Peyer's patch (tissue), 4 donors: Measurements from ENCODE around the gene FAM114A1.

Experiments
- POLR2A ChIP-seq, 2 donors: fragments of 450-650 bp; IDR thresholded peaks; one replicate each; pipeline ENCODE4 v1.5.1; 2017; ENCODE audit warnings: antibody characterized with exemption in 2 of 2, mild to moderate bottlenecking in 2 of 2, moderate library complexity in 2 of 2
- TF ChIP-seq, protein P1 (sequence below), 6 experiments: fragments of 450-650 bp in 4 of 6; fragments of 200-600 bp in 2 of 6; sonication (generic) in 1 of 6; IDR thresholded peaks; one replicate each; pipeline ENCODE4 v1.5.1; 2017 to 2019; ENCODE audit warnings: antibody characterized with exemption in 6 of 6, mild to moderate bottlenecking in 3 of 6, moderate library complexity in 1 of 6

DNA sequence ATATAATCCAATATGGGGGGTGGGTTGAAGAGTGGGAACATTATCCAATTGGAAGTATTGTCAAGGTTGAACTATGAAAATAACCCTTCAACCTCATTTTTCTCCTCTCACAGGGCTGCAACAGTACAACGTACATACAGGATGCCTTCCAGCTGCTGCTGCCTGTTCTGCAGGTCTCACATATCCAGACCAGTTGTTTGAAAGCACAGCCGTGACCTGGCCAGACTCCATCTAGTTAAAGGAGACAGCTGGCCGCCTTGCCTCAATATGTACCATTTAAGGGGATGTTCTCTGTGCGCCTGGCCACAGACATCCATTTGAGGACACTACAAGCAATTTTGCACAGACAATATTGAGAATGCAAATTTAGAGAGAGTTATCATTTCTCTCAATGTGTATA, 75.7 kb downstream of the FAM114A1 start:
- TF ChIP-seq, protein P1, sequence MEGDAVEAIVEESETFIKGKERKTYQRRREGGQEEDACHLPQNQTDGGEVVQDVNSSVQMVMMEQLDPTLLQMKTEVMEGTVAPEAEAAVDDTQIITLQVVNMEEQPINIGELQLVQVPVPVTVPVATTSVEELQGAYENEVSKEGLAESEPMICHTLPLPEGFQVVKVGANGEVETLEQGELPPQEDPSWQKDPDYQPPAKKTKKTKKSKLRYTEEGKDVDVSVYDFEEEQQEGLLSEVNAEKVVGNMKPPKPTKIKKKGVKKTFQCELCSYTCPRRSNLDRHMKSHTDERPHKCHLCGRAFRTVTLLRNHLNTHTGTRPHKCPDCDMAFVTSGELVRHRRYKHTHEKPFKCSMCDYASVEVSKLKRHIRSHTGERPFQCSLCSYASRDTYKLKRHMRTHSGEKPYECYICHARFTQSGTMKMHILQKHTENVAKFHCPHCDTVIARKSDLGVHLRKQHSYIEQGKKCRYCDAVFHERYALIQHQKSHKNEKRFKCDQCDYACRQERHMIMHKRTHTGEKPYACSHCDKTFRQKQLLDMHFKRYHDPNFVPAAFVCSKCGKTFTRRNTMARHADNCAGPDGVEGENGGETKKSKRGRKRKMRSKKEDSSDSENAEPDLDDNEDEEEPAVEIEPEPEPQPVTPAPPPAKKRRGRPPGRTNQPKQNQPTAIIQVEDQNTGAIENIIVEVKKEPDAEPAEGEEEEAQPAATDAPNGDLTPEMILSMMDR (IDR thresholded peaks at IDR 0.05) = no peak
- no peak for TF ChIP-seq POLR2A (IDR thresholded peaks at IDR 0.05)
